ENCODE results near the gene RANBP10. TPM values are rescaled to one million over a fixed set of nuclear protein-coding genes. Genes with fewer than 3 reads are reported as not detected.
A peak's percentile ranks its signal among the peaks of the same experiment; 100 is the strongest.

The RANBP10 gene
- total and polyA plus RNA-seq, 10 of the 15 experiments (the other 5 are each of a cell fraction or from before 2014, with no cell fraction given) = 1.2 to 20.4 (median 10.8) TPM

DNA sequence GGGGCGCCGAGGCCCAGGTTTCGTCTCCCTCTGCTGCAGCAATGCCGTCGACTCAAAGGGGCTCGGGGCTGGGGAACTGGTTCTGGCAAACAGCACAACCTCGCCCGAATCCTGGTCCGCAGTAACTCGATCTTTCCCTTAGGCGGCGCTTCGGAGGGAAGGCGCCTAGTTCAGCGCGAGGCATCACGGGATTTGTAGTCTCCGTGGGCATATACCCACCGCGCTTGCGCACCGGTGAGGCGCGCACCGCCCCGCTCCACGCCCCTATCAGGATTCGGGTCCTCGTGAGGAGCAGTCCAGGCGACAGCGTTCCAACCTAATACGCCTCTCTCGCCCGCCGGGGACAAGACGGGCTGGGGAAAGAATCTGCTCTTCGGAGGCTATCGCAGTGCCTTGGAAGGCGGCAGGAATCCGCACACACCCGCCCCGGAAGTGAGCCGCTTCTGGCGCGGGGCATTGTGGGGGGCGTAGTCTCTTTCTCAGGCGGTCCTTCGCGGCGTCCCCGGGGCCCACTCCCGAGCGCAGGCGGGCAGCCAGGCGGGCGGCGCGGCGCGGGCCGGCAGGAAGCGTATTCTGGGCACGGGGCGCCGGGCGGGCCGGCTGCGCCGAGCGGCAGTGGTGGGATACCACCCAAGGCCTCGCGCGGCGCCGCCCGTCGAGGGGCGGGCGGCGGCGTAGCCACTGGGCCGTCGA lies 35.6 kb upstream of the RANBP10 start, which contains the start of gene THAP11 (continued):
- TF ChIP-seq, protein P1, sequence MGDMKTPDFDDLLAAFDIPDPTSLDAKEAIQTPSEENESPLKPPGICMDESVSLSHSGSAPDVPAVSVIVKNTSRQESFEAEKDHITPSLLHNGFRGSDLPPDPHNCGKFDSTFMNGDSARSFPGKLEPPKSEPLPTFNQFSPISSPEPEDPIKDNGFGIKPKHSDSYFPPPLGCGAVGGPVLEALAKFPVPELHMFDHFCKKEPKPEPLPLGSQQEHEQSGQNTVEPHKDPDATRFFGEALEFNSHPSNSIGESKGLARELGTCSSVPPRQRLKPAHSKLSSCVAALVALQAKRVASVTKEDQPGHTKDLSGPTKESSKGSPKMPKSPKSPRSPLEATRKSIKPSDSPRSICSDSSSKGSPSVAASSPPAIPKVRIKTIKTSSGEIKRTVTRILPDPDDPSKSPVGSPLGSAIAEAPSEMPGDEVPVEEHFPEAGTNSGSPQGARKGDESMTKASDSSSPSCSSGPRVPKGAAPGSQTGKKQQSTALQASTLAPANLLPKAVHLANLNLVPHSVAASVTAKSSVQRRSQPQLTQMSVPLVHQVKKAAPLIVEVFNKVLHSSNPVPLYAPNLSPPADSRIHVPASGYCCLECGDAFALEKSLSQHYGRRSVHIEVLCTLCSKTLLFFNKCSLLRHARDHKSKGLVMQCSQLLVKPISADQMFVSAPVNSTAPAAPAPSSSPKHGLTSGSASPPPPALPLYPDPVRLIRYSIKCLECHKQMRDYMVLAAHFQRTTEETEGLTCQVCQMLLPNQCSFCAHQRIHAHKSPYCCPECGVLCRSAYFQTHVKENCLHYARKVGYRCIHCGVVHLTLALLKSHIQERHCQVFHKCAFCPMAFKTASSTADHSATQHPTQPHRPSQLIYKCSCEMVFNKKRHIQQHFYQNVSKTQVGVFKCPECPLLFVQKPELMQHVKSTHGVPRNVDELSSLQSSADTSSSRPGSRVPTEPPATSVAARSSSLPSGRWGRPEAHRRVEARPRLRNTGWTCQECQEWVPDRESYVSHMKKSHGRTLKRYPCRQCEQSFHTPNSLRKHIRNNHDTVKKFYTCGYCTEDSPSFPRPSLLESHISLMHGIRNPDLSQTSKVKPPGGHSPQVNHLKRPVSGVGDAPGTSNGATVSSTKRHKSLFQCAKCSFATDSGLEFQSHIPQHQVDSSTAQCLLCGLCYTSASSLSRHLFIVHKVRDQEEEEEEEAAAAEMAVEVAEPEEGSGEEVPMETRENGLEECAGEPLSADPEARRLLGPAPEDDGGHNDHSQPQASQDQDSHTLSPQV (IDR thresholded peaks at IDR 0.05) = peak; percentile 70; the same call in 1 of the 2 replicates
- TF ChIP-seq HCFC1 (IDR thresholded peaks at IDR 0.05; ENCODE audit: low read length) (peak; percentile 93), USF1 (IDR thresholded peaks at IDR 0.05; ENCODE audit: borderline replicate concordance, extremely low read length, insufficient read depth, low read depth, low read length) (no peak), STAT1 (conservative IDR thresholded peaks at IDR 0.05) (peak; percentile 47; the same call in 1 of the 2 replicates), PML (IDR thresholded peaks at IDR 0.05; ENCODE audit: low read length) (no peak), E2F4 (IDR thresholded peaks at IDR 0.05; ENCODE audit: low read depth, low read length) (no peak), NFXL1 (IDR thresholded peaks at IDR 0.05; ENCODE audit: borderline replicate concordance) (peak; percentile 66; the same call in 1 of the 2 replicates), HDGF (IDR thresholded peaks at IDR 0.05) (peak; percentile 73), HDAC6 (IDR thresholded peaks at IDR 0.05; ENCODE audit: unreplicated experiment) (peak; percentile 52), ZSCAN29 (IDR thresholded peaks at IDR 0.05) (0 out of 2 replicates have a peak, but pooled peaks have one; percentile 72), CREB1 (IDR thresholded peaks at IDR 0.05; ENCODE audit: low read depth) (peak; percentile 80), ZNF207 (IDR thresholded peaks at IDR 0.05; ENCODE audit: borderline replicate concordance) (peak; percentile 91), RELA (IDR thresholded peaks at IDR 0.05; ENCODE audit: borderline replicate concordance, partially characterized antibody) (peak; percentile 49), YY1 (IDR thresholded peaks at IDR 0.05; ENCODE audit: low read depth, low read length) (peak; percentile 64), NR2F1 (conservative IDR thresholded peaks at IDR 0.05) (peak; percentile 60), IRF4 (IDR thresholded peaks at IDR 0.05; ENCODE audit: low read depth, low read length) (0 out of 2 replicates have a peak, but pooled peaks have one; percentile 13), BCL3 (IDR thresholded peaks at IDR 0.05; ENCODE audit: borderline replicate concordance, insufficient read depth, low read depth, low read length, poor library complexity, severe bottlenecking) (no peak), SIN3A (IDR thresholded peaks at IDR 0.05; ENCODE audit: low read depth, low read length) (peak; percentile 28), POLR2A (IDR thresholded peaks at IDR 0.05; ENCODE audit: low read depth, low read length) (peak; percentile 58), IKZF1 (conservative IDR thresholded peaks at IDR 0.05) (peak; percentile 100)
